Measurements from ENCODE around the gene TBX15. TPM values are rescaled to one million over a fixed set of nuclear protein-coding genes. Genes with fewer than 3 reads are reported as not detected.

The TBX15 gene
- total and polyA plus RNA-seq, 4 donors: 0.07 to 0.31 (median 0.24) TPM

- 62 to 72% methylated on average over 2 of the region's 2 CpGs for WGBS, 2 donors
- DNase-seq (no peak), ATAC-seq (ENCODE audit: insufficient read depth, low FRiP score) (no peak)
- H3K4me1 ChIP-seq (ENCODE audit: control insufficient read depth in 5 of 5, insufficient read depth in 5 of 5, low read length in 5 of 5): peaks cover 0 to 14% (median 0%) of the 10 kb centered on the region in 5 donors
- peaks cover 18 to 95% (median 93%) of the 10 kb centered on the region in 3 donors for H3K27me3 ChIP-seq (ENCODE audit: control insufficient read depth in 3 of 3, insufficient read depth in 3 of 3, low read length in 2 of 3)
- H3K36me3 ChIP-seq (ENCODE audit: control insufficient read depth in 4 of 4, insufficient read depth in 4 of 4, low read length in 4 of 4): no peaks in the 10 kb centered on the region
- no peak for TF ChIP-seq CTCF (IDR thresholded peaks at IDR 0.05; ENCODE audit: control extremely low read depth, extremely low read depth)
- H3K27ac ChIP-seq (ENCODE audit: low read depth in 1 of 2, low read length in 1 of 2): no peak overlapping the region
- H3K9me3 ChIP-seq (ENCODE audit: control insufficient read depth in 4 of 4, insufficient read depth in 3 of 4, low read length in 3 of 4): peaks cover 0 to 4% (median 0%) of the 10 kb centered on the region in 4 donors
- no peak overlapping the region for H3K9ac ChIP-seq (ENCODE audit: insufficient read depth in 1 of 2, low read length in 2 of 2)
- H3K4me3 ChIP-seq: no peak overlapping the region
These were observed 10.5 kb downstream of the TBX15 start for GRCh38 chr1:118977600-118977999.

DNA sequence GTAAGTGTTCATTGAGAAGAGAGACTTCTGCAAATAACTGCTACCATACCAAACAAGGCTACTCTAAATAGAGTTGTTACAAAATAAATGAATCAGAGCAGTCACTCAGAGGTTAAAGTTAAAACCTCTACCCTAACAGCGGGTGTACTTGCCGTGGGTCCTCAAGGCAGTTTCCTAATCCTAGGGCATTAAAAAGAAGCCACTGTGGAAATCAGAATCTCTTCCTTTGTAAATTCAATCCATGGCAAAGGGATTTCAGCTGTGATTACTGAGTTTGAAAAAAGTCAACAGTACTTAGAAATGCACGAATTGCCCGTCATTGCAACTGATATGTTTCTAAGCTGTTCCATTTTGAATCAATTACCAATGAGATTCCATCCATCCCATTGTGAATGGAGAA is 13.5 kb downstream of the TBX15 start:
- H3K4me3 ChIP-seq: no peak overlapping the region
- H3K4me1 ChIP-seq (ENCODE audit: control insufficient read depth in 5 of 5, insufficient read depth in 5 of 5, low read length in 5 of 5): peaks cover 0 to 7% (median 0%) of the 10 kb centered on the region in 5 donors
- H3K36me3 ChIP-seq (ENCODE audit: control insufficient read depth in 4 of 4, insufficient read depth in 4 of 4, low read length in 4 of 4): no peaks in the 10 kb centered on the region
- H3K27me3 ChIP-seq (ENCODE audit: control insufficient read depth in 3 of 3, insufficient read depth in 3 of 3, low read length in 2 of 3): peaks cover 9 to 92% (median 76%) of the 10 kb centered on the region in 3 donors
- ATAC-seq (ENCODE audit: insufficient read depth, low FRiP score) (no peak), DNase-seq (no peak)
- TF ChIP-seq CTCF (IDR thresholded peaks at IDR 0.05; ENCODE audit: control extremely low read depth, extremely low read depth): no peak
- peaks cover 0 to 4% (median 0%) of the 10 kb centered on the region in 4 donors for H3K9me3 ChIP-seq (ENCODE audit: control insufficient read depth in 4 of 4, insufficient read depth in 3 of 4, low read length in 3 of 4)
- WGBS, 2 donors: 63 to 67% methylated on average over 4 of the region's 4 CpGs
- no peak overlapping the region for H3K27ac ChIP-seq (ENCODE audit: low read depth in 1 of 2, low read length in 1 of 2)
- H3K9ac ChIP-seq (ENCODE audit: insufficient read depth in 1 of 2, low read length in 2 of 2): no peak overlapping the region

DNA sequence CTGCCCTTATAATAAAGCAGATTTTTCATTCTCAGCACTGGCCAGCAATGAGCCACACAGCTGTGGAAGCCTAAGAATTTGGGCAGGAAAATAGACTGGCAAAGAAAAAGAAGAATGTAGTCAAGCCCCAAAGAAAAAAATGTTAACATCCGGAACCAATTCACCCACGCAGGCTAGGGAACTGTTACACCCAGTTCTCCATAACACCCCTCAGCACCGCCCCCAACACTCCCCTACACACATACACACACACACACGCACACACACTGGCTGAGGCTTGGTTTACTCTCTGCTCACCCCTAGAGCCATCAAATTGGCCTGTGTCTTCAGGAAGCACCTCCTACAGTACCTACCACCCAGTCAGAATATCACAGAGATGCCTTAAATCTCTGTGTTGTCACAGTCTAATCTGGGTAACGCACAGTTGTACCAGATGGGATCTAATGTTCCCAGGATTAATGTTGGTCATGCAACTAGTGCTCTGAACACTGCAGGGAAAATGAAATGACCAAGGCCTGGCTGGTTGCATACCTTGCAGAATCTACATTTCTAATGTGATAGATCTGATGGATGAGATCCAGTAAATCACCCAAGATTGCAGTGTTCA is 14.5 kb downstream of the TBX15 start:
- WGBS, 2 donors: 66 to 81% methylated on average over 5 of the region's 5 CpGs
- H3K27ac ChIP-seq (ENCODE audit: low read depth in 1 of 2, low read length in 1 of 2): no peak overlapping the region
- H3K27me3 ChIP-seq (ENCODE audit: control insufficient read depth in 3 of 3, insufficient read depth in 3 of 3, low read length in 2 of 3): peaks cover 6 to 86% (median 66%) of the 10 kb centered on the region in 3 donors
- no peak for DNase-seq
- no peak overlapping the region for H3K4me3 ChIP-seq
- H3K4me1 ChIP-seq (ENCODE audit: control insufficient read depth in 5 of 5, insufficient read depth in 5 of 5, low read length in 5 of 5): no peaks in the 10 kb centered on the region
- H3K9ac ChIP-seq (ENCODE audit: insufficient read depth in 1 of 2, low read length in 2 of 2): no peak overlapping the region
- ATAC-seq (ENCODE audit: insufficient read depth, low FRiP score): no peak
- peaks cover 0 to 2% (median 0%) of the 10 kb centered on the region in 4 donors for H3K9me3 ChIP-seq (ENCODE audit: control insufficient read depth in 4 of 4, insufficient read depth in 3 of 4, low read length in 3 of 4)
- H3K36me3 ChIP-seq (ENCODE audit: control insufficient read depth in 4 of 4, insufficient read depth in 4 of 4, low read length in 4 of 4): no peaks in the 10 kb centered on the region
- no peak for TF ChIP-seq CTCF (IDR thresholded peaks at IDR 0.05; ENCODE audit: control extremely low read depth, extremely low read depth)

- ATAC-seq (ENCODE audit: insufficient read depth, low FRiP score): no peak
- Histone ChIP-seq H3K4me1 (ENCODE audit: control insufficient read depth in 5 of 5, insufficient read depth in 5 of 5, low read length in 5 of 5) (no peaks in the 10 kb centered on the region), H3K27ac (ENCODE audit: low read depth in 1 of 2, low read length in 1 of 2) (no peak overlapping the region), H3K36me3 (ENCODE audit: control insufficient read depth in 4 of 4, insufficient read depth in 4 of 4, low read length in 4 of 4) (no peaks in the 10 kb centered on the region), H3K9ac (ENCODE audit: insufficient read depth in 1 of 2, low read length in 2 of 2) (no peak overlapping the region), H3K27me3 (ENCODE audit: control insufficient read depth in 3 of 3, insufficient read depth in 3 of 3, low read length in 2 of 3) (peaks cover 6 to 80% (median 60%) of the 10 kb centered on the region in 3 donors), H3K9me3 (ENCODE audit: control insufficient read depth in 4 of 4, insufficient read depth in 3 of 4, low read length in 3 of 4) (peaks cover 0 to 2% (median 0%) of the 10 kb centered on the region in 4 donors), H3K4me3 (no peak overlapping the region)
- DNase-seq: no peak
- 81 to 94% methylated on average over 1 of the region's 1 CpG for WGBS, 2 donors
- no peak for TF ChIP-seq CTCF (IDR thresholded peaks at IDR 0.05; ENCODE audit: control extremely low read depth, extremely low read depth)
These were observed 15.1 kb downstream of the TBX15 start for GRCh38 chr1:118973032-118973431.

Data from lung (tissue), 12 donors.